ENCODE results near the gene TMIE. TPM values are rescaled to one million over a fixed set of nuclear protein-coding genes. Genes with fewer than 3 reads are reported as not detected.
A peak's percentile ranks its signal among the peaks of the same experiment; 100 is the strongest.

TMIE gene
- total RNA-seq, 1 donor from 2014 or later, result 0.30 TPM

DNA sequence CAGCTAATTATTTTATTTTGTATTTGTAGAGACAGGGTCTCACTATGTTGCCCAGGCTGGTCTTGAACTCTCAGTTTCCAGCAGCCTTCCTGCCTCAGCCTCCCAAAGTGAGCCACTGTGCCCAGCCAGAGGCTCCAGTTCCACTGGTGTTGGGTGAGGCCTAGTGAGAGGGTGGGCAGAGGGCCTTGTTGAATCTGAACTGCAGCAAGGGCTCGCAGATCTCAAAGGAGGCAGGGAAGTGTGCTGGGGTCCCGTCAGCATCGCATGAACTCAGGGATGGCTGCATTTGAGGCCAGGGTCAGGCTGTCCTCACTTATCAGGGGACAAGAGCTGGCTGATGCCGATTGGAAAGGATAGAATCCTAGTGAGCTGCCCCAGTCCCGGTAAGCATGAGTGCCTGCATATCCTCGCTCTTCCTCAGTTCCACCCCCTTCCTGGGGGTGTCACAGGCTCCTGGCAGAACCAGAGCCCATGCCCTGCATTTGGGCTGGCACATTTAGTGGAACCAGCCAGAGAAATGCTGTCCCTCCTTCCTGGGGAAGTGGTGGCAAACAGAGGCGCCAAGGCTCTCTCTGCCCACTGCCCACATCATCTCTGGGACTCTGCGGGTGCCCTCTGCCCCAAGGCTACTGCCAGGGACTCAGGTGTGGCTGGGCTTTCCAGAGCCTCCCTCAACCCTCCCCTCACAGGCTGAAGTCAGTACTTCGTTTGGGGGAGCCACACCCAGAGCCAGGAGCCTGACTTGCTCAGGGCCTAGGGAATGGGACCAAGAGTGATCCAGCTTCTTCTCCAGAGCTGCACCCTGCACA lies 31.8 kb upstream of the TMIE start:
- DNase-seq, result no peak

DNA sequence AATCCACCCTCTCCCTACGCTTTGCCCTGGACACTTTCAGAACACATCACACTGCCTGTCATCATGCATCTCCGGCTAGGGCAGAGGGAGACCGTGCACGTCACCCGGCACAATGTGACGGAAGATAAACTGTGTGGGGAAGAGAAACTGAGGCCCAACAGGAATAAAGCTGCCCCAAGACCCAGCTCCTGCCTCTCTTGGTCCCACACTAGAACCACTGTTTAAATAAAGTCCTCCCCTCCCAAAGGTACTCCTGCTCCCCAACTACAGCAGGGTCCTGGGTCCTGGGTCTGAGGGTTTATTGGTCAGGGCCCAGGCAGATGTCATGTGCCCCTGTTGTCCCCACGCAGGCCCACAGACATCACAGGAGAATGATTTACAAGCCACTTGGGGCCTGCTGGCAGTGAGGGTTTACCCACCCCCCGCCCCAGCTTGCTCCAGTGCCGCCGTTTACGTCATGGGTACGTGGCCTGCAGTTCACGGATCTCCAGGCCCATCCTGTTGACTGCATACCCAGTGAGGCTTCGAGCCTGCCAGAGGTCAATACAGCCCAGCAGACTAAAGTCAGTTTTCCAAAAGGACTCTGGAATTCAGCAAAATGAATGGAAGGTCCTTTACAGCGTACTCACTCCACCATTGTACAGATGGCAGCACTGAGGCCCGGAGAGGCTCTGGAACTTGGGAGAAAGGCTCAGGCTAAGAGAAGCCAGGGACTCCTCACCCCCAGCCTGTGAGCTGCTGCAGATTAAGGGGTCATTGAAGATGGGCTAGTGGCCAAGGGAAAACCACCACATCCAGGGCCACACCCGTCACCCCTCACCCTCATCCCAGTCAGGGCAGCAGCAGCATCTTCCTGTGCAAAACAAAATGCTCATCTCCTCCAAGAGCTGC lies 30.9 kb upstream of the TMIE start:
- no peak for DNase-seq

DNA sequence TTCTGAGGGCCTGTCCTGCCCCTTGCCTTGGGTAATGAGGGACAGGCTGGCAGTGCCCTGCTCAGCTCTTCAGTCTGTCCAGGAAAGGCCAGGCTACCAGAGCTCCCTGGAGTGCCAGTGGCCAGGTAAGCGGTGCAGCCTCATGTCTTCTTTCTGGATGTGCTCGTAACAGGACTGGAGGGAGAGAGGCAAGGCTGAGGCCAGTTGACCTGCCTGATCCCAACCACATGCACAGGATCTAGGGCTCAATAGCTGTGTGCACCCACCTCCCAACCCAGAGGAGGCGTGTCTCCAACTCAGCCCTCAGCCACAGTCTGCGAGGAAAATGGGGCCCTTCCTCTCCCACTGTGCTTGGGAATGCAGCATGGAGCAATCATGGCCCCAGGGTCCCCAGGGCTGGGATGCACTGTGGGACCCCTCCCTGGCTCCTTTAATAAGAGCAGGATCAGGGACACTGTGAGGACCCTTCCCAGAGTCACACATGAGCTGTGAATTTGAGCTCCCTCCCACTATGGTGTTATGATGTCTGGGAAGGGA lies 30.2 kb upstream of the TMIE start:
- no peak for DNase-seq

DNA sequence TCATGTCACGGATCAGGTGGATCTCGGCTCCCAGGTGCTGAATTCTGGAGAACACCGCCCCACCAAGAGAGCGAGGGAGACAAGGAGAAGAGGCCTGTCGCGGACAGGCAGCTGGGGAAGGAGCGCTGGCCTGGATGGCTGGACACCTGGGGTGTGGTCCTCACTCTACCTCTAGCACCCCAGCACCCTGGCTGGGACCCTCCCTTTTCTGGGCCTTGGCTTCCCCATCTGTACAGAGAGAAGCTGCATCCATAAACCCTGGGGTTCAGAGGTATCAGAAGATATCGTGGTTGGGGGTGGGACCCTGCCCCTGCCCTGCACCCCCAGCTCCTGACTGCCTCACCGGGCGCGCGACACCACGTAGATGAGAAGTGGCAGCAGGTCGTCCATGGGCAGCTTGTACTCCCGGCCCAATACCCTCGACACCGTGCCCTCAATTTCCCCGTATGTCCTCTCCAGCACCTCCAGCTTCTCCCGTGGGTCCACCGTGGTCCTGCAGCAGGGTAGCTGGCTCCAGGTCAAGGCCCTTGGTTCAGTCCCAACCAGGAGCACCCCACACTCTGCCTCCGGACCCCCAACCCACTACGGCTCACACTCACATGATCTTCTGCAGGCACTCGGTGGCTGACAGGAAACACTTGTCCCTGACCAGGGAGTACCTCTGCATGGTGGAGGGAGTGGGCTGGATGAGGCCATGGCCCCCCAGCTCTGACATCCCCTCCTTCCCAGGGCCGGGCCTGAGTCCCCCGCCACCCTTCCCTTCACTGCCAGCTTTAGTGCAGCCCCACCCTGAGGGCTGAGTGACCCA lies 29.4 kb upstream of the TMIE start:
- DNase-seq, result no peak

DNA sequence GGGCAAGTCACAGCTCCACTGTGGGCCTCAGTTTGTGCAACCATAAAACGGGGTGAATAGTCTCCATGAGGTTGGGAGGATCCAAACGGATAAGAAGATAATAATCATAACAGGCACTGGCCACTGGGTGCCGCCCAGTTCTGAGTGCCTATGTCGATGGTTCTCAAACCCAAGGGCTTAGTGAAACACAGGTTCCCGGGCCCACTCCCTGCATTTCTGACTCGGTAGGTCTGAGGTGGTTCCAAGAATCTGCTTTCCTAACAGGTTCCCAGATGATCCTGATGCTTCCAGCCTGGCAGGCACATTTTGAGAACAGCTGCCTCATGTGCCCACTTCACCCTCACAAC lies 28.9 kb upstream of the TMIE start:
- DNase-seq, result no peak

DNA sequence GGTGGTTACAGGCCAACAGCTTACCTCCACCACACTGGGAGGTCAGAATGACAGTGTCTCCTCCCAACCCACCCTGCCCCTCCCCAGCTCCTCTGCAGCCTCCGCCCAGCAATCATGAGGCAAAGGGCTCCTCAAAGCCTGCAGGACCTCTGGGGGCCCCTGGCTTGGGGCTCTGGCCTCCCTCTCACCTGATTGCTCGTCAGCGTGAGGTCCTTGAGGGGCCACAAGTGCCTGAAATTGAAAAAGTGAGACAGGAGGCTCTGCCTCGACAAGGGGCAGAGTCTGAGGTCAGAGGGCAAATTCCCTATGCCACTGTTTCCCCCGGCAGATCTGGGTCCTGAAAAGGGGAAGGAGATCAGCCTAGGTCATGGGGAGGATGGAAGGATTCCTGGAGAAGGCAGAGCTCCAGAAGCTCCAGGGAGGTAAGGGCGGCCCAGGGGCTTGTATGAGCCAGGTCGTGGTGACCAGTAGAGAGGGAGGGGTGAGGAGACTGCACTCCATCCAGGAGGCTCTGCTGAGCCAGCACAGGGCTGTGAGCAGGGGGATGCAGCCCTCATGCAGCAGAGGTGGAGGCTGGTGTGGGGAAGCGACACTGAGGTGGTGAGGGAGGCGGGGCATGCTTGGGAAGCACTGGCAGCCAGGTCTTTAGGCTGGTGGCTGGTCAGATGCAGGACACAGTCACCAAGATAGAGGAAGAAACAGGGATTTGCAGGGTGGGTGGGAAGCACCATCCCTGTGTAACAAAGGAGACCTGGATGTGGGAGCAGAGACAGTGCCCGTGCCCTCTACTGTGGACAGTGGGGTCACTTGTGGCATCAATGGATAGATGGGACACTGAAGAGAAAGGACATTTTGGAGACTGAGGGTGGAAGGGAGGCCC lies 27.8 kb upstream of the TMIE start:
- DNase-seq, result no peak

DNA sequence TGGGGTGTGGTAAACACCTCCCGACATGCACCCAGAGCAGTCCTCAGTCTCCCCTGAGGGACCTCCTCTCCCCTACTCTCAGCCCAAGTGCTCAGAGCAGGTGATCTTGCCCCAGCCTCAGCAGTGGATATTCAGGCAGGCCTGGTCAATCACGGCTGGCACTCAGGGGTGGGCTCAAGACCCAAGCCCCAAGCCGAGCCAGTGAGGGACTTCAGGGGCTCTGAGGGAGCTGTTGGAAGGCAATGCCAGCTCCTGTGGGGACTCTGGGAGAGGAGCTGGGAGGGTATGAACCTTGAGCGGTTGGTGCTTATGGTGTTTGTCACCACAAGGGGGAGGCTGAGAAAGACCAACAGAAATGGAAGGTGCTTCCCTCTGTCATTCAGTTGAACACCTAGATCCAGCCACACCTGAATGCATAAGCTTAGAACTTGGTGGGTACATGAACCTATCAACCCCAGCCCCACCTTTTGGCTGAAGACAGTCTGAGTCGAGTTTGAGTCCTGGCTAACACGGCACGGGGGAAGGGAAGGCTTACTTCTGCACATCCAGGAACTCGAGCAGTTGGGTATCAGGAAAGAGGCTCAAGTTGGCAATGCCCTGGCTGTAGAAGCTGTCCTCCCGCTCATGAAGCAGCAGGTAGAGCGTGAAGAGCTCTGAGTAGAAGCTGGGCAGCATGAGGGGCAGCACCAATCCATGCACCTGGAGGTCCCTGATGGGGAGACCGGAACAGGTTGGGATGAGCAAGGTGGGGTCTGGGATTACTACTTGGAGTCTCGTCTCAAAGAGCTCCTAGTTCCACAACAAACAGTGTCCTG lies 27.0 kb upstream of the TMIE start:
- no peak for DNase-seq

DNA sequence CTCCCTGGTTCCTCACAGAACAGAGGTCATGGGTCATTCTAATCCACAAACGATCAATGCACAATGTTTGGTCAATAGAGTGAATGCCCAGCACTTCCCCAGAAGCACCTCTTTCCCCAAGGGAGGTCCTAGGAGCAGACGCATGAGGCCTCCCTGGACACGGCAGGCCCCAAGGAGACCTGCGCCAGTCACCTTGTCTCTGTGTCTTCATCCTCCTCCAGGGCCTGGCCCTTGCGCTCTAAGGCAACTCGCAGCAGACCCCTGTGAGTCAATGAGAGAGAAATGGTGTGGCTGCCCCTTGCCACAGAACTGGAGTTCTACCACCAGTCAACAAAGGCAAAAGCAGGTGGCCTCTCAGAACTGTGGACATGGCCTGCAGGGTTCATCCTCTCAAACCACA lies 25.8 kb upstream of the TMIE start:
- DNase-seq, result no peak

DNA sequence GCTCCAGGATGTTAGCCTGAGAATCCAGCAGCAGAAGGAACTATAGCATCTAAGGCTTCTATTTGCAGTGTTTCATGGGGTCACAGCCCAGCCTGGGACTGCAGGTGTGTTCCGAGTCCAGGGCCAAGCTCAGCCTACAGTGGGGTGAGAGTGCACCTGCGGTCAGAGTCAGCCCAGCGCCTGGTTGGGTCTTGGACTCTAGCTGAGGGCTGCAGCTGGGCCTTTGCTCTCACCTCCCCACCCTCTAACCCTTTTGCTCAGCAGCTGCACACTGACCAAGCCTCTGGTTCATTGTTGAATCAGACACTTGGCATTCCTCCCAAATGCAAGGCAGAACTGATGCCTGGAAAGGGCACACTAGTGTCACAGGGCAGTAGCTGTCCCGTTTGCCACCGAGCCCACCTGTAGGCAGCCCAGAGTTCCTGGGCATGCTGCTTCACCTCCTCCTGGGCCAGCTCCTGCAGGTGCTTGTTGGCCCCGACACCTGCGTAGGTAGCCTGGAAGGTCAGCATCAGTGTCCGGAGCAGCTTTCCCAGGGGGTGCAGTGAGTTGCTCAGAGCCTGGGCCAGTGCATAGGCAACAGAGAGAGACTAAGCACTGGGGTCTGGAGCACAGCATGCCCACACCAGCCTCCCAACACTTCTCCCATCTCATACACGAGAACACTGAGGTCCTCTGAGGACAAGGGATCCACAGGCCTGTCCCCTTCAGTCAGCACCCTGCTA lies 25.2 kb upstream of the TMIE start:
- no peak for DNase-seq

DNA sequence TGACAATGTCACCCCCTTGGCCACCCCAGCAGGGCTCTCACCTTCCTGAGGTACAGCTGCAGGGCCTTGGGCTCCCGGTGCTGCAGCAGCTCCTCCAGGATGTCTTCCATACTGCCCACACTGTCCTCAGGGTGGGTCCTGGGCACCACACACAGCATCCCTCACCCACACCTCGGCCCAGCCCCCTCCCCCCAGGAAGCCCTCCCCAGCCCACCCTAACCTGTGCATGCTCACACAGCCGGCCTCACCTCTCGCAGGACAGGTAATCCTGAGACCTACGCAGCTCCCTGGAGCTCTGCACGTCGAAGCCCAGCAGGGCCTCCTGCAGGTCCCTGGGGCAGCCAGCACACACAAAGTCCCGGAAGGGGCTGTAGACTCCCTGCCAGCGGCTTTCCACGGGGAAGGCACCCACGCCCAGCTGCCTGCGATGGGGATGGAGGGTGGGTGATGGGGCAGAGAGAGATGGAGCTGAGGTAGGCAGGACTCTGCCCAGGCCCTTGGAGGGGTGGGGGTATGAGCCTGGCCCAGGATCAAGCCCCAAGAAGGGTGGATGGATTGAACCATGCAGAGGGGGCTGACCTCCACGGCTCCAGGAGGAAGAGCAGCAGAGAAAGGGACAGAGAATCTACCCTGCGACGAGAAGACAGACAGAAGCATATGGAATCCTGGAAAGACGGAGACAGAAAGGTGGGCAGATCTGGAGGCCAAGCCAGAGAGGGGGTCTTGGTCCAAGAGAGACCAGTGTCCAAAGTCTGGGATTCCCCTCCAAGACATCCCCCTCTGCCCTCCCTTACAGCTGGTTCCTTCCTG lies 24.4 kb upstream of the TMIE start:
- DNase-seq, result no peak

DNA sequence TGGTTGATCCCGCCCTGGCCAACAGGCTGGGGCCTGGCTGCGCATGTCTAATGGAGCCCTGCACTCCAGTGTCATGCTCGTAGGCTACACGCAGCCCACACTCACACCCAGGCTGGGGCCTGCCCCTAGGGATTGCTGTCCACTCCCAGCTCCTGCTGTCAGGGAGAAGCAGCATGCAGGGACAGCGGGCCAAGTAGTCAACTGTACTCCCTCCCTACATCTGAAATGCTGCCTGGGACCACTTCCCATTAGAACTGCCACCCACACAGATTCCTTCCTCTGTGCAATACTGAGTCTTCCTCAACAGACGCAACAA lies 23.8 kb upstream of the TMIE start:
- peak; percentile 21 for DNase-seq

DNA sequence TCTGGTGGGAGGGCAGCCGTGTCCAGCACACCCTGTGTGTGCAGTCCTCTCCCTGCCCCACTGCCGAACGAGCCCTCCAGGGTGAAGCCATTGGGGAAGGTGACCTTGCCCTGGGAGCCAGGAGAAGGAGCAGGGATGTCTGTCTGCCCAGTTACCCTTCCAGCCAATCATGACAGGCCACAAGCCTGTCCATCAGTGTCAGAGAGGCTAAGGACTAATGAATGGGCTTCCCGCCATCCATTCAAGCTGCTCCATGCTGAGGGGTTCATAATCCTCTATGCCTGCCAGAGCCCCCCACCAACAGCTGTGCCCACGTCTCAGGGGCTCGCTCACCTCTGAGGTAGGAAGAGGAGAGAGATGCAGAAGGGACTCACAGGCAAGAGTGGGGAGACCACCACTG lies 22.9 kb upstream of the TMIE start:
- DNase-seq, result no peak

DNA sequence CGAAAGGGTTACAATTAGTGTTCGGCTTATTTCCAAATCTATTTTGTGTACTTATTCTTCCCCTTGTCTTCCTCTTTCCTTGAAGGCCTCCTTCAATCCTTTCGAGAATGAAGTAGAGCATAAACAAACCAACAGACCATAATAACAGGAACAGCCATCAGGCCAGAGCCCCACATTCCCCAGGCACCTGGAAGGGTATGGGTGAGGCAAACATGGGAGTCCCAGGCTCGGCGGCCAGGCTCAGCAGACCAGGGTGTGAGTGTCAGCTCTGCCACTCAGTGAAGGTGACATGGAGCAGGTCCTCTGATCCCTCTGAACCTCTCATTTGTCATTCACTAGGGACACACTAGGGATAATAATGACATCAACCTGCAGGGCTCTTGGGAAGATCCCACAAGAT lies 21.5 kb upstream of the TMIE start:
- DNase-seq, result no peak

DNA sequence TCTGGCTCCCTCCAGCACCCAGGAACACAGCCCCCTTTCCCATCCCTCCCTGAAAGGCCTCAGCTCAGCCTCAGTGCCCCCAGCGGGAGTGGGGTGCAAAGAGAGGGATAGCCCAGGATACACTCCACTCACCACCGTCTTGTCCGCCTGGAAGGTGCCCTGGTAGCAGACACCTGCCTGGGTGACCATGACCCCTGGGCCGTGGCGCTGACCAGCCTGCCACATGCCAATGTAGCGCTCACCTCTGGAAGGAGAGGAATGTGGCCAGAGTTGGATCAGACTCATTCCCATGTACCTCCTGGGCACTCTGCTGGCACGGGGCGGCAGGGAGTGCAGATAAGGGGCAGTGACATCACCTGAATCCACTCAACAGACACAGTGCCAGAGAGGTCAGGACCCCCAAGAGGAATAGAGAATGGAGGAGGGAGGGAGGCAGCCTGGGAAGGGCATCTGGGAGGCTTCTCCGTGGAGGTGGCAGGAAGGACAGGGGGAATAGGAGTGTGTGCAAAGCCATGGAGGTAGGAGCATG lies 20.8 kb upstream of the TMIE start:
- DNase-seq, result no peak

DNA sequence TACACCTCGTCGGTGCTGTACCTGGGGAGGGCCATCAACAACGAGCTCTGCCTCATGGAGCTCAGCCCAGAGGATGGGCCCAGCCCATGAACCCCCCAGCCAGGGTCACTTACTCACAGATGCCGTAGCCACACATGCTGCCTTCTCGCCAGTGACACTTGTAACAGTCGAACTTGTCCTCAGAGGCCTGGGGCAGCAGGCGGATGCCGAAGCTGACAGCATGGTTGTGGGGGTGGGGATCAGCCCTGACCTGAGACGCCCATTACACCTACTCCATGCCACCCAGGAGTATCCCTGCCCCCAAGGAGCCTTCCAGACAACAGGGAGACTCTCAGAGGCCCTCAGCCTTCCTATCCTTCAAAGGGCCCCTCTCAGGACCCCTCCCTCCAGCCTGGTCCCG lies 19.8 kb upstream of the TMIE start:
- no peak for DNase-seq

DNA sequence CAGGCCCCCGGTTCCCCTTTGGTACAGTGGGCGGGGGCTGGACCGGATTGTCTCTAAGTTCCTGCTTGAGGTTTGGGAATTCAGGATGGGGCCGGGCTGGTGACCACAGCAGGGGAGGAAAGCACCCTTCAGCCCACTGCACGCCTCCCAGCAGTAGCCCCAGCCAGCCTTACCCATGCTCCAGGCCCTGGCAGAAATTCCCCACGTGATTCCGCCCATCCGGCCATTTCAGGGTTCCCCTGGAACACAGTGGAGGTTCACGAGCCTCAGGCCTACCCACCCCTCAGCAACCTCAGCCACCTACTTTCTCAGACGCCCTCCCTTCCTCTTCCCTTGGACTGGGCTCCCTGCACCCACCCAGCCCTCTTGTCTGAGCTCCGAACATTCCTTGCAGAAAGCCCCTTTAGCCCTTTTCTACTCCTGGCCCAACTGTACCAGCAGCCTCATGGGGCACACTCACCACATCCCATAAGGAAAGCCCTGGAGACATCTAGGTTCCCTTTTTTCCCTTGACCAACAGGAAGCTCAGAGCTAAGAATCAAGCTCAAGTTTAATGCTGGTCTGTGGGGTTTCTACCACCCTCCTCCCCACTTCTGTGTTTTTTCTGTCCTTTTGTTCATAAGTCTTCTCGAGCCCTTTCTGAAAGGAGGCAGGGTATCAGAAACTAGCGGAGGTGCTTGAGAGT lies 19.2 kb upstream of the TMIE start:
- no peak for DNase-seq

DNA sequence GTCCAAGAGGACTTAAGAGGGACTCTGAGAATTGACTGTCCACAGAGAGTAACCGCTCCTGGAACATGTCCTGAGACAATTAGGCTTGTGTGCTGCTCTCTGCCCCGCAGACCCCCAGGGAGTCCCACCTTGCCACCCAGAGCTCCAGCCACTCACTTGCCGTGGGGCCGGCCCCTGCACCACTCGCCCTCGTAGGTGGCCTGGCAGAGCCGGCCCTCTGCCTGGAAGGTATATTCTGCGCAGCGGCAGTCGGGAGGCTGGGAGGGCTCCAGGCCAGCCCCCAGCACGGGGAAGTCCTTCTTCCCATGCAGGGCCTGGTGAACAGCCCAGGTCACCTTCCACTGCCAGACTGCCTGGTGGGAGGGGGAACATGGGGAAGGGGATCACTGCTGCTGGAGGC lies 18.2 kb upstream of the TMIE start:
- DNase-seq, result no peak

DNA sequence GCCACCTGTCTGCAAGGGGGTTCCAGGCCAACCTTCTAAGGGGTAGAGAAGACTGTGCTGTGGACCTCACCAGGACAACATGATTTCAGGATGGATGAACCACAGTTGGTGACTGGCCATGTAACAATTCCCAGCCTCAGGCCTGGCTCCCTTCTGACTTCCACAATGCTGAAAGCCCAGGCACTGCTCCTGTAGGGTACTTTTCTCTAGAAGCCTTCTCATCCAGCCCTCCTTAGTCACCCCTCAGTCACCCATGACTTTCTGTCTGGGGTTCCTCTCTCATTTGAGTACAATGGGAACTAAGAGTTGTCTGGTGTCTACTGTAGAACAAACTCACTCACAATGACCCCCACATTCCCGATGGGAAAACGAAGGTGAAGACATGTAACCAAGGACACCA lies 16.3 kb upstream of the TMIE start:
- no peak for DNase-seq
